ENCODE measurements around the gene GABRE.

- TF ChIP-seq REST (IDR thresholded peaks at IDR 0.05; ENCODE audit: insufficient read depth in 1 of 2, low read depth in 2 of 2, low read length in 2 of 2) = no peak
- no peak for TF ChIP-seq TAF1 (IDR thresholded peaks at IDR 0.05; ENCODE audit: borderline replicate concordance, insufficient read depth, low read length)
These were observed 12.6 kb upstream of the GABRE start for GRCh38 chrX:151987108-151987507.

Data from PFSK-1 (cell line).